ENCODE results near the gene LSM12.

GRCh38 chr17:44010966-44011647 is 55.4 kb downstream of the LSM12 start:
- TF ChIP-seq CTCF (IDR thresholded peaks at IDR 0.05; ENCODE audit: insufficient read depth, low read length, poor library complexity, severe bottlenecking) (no peak), EZH2phosphoT487 (conservative IDR thresholded peaks at IDR 0.05; ENCODE audit: low read length) (no peak)

Data from SU-DHL-6 (cell line).